Measurements from ENCODE around the gene GPR162.

The GPR162 gene

DNA sequence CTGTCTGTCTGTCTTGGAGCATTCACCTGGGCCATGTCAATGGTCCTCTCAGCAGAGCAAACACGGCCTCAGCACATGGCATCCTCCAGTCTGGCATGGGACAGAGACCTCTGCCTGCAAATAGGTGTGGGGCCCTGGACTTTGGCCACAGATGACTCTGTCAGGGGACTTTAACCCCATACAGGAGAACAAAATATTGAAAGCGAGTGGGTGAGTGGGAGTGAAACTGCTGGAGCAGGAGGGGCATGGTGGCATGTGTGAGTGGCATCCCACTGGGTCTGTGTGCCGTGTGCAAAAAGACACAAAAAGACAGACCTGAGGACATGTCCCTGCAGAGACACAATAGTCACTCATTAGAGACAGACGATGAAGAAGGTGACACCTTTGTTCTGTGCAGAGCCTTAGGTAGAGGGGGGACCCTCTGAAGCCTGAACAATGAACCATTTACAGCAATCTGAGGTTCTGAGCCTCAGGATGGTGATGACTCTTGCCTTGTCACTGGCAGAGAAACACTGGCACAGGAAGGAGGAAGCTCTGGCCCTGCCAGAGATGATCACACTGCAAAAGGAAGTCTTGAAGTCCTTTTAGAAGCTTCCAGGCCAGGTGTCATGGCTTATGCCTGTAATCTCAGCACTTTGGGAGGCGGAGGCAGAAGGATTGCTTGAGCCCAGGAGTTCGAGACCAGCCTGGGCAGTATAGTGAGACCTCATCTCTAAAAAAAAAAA is 41.8 kb upstream of the GPR162 start:
- TF ChIP-seq, protein P1, sequence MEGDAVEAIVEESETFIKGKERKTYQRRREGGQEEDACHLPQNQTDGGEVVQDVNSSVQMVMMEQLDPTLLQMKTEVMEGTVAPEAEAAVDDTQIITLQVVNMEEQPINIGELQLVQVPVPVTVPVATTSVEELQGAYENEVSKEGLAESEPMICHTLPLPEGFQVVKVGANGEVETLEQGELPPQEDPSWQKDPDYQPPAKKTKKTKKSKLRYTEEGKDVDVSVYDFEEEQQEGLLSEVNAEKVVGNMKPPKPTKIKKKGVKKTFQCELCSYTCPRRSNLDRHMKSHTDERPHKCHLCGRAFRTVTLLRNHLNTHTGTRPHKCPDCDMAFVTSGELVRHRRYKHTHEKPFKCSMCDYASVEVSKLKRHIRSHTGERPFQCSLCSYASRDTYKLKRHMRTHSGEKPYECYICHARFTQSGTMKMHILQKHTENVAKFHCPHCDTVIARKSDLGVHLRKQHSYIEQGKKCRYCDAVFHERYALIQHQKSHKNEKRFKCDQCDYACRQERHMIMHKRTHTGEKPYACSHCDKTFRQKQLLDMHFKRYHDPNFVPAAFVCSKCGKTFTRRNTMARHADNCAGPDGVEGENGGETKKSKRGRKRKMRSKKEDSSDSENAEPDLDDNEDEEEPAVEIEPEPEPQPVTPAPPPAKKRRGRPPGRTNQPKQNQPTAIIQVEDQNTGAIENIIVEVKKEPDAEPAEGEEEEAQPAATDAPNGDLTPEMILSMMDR (IDR thresholded peaks at IDR 0.05; ENCODE audit: insufficient read depth, low read length, missing control alignments): no peak
- H3K4me3 ChIP-seq (ENCODE audit: low read depth, low read length): no peak overlapping the region
- ChIA-PET POLR2A (interaction anchor here (3.5 to 4.0 kb wide), 2 partner anchors 13 kb away, joined by 16 to 23 read pairs; partner anchors contain the start of gene PTMS), CTCF (interaction anchor here (0.6 to 12.1 kb wide), 15 partner anchors 7 to 165 kb away, joined by 3 to 272 read pairs (median 5); partner anchors contain the start of genes MLF2 and PTMS)
- no peak for DNase-seq (ENCODE audit: low read depth, low spot score)

DNA sequence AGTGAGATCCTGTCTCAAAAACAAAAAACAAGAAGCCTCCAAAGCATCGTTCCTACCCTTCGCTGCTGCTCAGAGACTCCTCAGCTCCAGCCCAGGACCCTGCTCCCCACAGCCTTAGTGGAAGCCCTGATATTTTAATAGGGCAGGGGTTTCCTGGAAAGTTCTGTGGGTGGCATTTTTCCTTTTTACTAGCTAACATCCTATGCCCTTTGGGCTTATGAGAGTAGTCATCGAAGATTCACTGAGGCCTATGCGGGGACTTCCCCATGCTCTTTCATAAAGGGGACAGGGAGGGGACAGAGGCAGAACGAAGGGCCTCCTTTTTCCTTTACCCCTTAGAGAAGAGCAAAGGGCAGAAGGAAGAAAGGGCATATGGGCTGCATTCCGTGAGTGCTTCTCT is 41.0 kb upstream of the GPR162 start:
- no peak for DNase-seq (ENCODE audit: low read depth, low spot score)
- ChIA-PET CTCF (interaction anchor here (1.0 to 12.1 kb wide), 9 partner anchors 12 to 165 kb away, joined by 3 to 272 read pairs (median 13); partner anchors contain the start of genes MLF2 and PTMS), POLR2A (interaction anchor here (4.0 kb wide), 1 partner anchor 14 kb away, joined by 16 read pairs; the partner anchor contains the start of gene PTMS)
- no peak overlapping the region for H3K4me3 ChIP-seq (ENCODE audit: low read depth, low read length)
- TF ChIP-seq, protein P1 (IDR thresholded peaks at IDR 0.05; ENCODE audit: insufficient read depth, low read length, missing control alignments): no peak

DNA sequence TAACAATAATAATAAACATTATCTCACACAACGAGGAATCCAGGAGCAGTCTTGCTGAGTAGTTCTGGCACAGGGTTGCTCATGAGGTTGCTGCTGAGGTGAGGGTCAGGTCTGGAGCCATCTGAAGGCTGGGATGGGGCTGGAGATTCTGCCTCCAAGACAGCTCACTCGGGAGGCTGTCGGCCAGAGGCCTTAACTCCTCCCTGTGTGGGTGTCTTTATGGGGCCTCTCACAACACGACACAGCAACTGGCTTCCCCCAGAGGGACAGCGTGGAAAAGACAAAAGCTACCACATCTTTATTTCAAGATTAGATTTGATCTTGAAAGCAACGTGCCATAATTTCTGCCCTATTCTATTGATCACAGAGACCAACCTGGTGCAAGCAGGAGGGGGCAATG is 39.5 kb upstream of the GPR162 start:
- no peak for DNase-seq (ENCODE audit: low read depth, low spot score)
- TF ChIP-seq, protein P1 (IDR thresholded peaks at IDR 0.05; ENCODE audit: insufficient read depth, low read length, missing control alignments): no peak
- CTCF ChIA-PET: interaction anchor here (1.2 to 12.1 kb wide), 6 partner anchors 14 to 162 kb away, joined by 3 to 272 read pairs (median 32); partner anchors contain the start of genes MLF2 and PTMS
- POLR2A ChIA-PET: interaction anchor here (0.7 to 4.0 kb wide), 2 partner anchors 15 to 28 kb away, joined by 3 to 16 read pairs; partner anchors contain the start of gene PTMS
- H3K4me3 ChIP-seq (ENCODE audit: low read depth, low read length): no peak overlapping the region

DNA sequence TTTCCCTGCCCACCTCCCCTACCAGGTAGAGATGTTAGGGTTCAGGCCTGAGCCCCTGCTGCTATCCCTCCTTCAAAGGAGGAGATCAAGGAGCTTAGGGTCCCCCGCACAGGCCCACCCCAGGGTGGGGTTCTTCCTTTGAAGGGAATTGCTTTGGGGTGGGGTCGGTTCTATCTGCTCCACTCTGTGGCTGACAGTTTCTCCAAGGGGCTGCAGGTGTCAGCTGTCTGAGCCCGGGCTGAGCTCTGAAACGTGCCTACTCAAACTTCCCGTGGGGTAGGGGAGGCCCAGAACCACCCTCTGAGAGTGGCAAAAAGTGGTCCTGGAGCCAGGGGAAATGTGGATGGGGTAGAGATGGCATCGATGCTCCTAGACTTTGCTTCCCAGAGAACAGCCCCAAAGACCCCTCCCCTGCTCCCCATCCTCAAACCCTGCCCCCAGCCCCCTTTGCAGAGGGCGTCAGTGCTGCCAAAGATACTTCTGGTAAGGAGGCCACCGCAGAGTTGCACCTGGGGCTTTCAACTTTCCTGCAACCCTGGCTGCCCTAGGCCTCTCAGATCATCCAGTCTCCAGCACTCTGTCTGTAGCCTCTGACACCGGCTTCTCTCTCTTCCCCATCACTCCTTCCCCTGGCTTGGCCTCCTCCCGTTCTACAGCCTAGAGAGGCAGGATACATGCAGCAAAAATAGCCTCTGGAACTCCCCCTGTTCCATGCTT is 38.6 kb upstream of the GPR162 start:
- ChIA-PET POLR2A (interaction anchor here (4.0 kb wide), 1 partner anchor 16 kb away, joined by 16 read pairs; the partner anchor contains the start of gene PTMS), CTCF (interaction anchor here (1.2 to 12.1 kb wide), 6 partner anchors 8 to 163 kb away, joined by 3 to 272 read pairs (median 32); partner anchors contain the start of genes MLF2 and PTMS)
- H3K4me3 ChIP-seq (ENCODE audit: low read depth, low read length): no peak overlapping the region
- DNase-seq (ENCODE audit: low read depth, low spot score): no peak
- TF ChIP-seq, protein P1 (IDR thresholded peaks at IDR 0.05; ENCODE audit: insufficient read depth, low read length, missing control alignments): no peak

DNA sequence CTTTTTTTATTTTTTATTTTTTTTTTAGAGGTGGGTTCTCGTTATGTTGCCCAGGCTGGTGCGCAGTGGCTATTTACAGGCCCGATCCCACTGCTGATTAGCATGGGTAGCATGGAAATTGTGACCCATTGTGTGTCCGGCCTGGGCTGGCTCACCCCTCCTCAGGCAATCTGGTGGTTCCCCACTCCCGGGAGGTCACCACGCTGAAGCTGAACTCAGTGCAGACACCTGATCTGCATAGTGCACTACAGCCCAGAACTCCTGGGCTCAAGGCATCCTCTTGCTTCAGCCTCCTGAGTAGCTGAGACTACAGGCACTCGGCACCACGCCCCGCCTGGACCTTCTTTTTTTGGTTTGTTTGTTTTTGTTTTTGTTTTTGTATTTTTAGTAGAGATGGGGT is 37.8 kb upstream of the GPR162 start:
- no peak for DNase-seq (ENCODE audit: low read depth, low spot score)
- ChIA-PET POLR2A (interaction anchor here (4.0 kb wide), 1 partner anchor 17 kb away, joined by 16 read pairs; the partner anchor contains the start of gene PTMS), CTCF (interaction anchor here (1.2 to 12.1 kb wide), 4 partner anchors 9 to 42 kb away, joined by 3 to 272 read pairs (median 32); partner anchors contain the start of gene MLF2)
- H3K4me3 ChIP-seq (ENCODE audit: low read depth, low read length): no peak overlapping the region
- TF ChIP-seq, protein P1 (IDR thresholded peaks at IDR 0.05; ENCODE audit: insufficient read depth, low read length, missing control alignments): no peak
